K562 (cell line): ENCODE measurements around the gene IRF2. TPM values are rescaled to one million over a fixed set of nuclear protein-coding genes. Genes with fewer than 3 reads are reported as not detected.

Source experiments
- ATAC-seq: fragments of 200-7000 bp; cut with Tn5 transposase; 3 replicates; pipeline ENCODE4 v1.9.1; 2020; ENCODE audit warnings: moderate library complexity
- BruUV-seq: library from RNA; stranded (reverse); fragments of 400-500 nt; replicated peaks from 2 replicates; lab custom pipeline; 2021; lab: Mats Ljungman, UMichigan
- CTCF ChIA-PET: fragments of 300-600 bp; formaldehyde crosslinking; extraction: SDS; loops from one replicate; lab custom pipeline; 2021; ENCODE audit warnings: low intra/inter-chr PET ratio; lab: Yijun Ruan, JAX
- POLR2A ChIA-PET: fragments of 300-600, 350-650 bp; sonication (Branson Sonifier 250); formaldehyde crosslinking; extraction: SDS; loops from one replicate; lab custom pipeline; 2021; ENCODE audit warnings: antibody characterized with exemption, inconsistent platforms; lab: Yijun Ruan, JAX
- DNase-seq, 4 experiments: peaks; one replicate each; pipeline versions ENCODE4 v3.0.0 to v3.0.0-alpha.2; 2011 to 2018; ENCODE audit warnings: low spot score in 3 of 4, mixed read lengths in 3 of 4; ENCODE audit errors: extremely low read depth in 1 of 4
- FAIRE-seq: peaks from 2 replicates; lab custom pipeline; 2011; peaks lifted over from hg19 to GRCh38; lab: Jason Lieb, UNC
- H2AFZ ChIP-seq: 2 replicates; pipeline ENCODE4 v1.6.0; 2011; ENCODE audit warnings: low read depth, low read length, control low read depth, inconsistent platforms
- H3K27ac ChIP-seq: fragments of 200-600 bp; 3 replicates; pipeline ENCODE4 v1.8.0; 2011; ENCODE audit warnings: low read depth, mild to moderate bottlenecking, control low read depth, inconsistent platforms, low read length, moderate library complexity, mixed read lengths; ENCODE audit errors: extremely low read depth
- H3K27me3 ChIP-seq, 2 experiments: fragments of 300-600 bp in 1 of 2; 2 replicates in 1 of 2; 3 replicates in 1 of 2; pipeline versions ENCODE4 v1.6.0 to v1.8.0; 2011; ENCODE audit warnings: inconsistent platforms in 2 of 2, low read length in 2 of 2, mild to moderate bottlenecking in 1 of 2, mixed read lengths in 1 of 2, moderate library complexity in 1 of 2; ENCODE audit not compliant: control insufficient read depth in 2 of 2, insufficient read depth in 2 of 2
- H3K36me3 ChIP-seq: fragments of 300-600 bp; 3 replicates; pipeline ENCODE4 v1.8.0; 2011; ENCODE audit warnings: mild to moderate bottlenecking, low read length, inconsistent platforms; ENCODE audit not compliant: control insufficient read depth, insufficient read depth
- H3K4me1 ChIP-seq, 2 experiments: fragments of 200-600 bp in 1 of 2; replicated peaks in 1 of 2; 2 replicates in 1 of 2; 3 replicates in 1 of 2; pipeline versions ENCODE4 v1.5.1 to v1.8.0; 2011; ENCODE audit warnings: inconsistent platforms in 2 of 2, low read length in 2 of 2, mild to moderate bottlenecking in 1 of 2, mixed read lengths in 1 of 2, moderate library complexity in 1 of 2; ENCODE audit not compliant: control insufficient read depth in 2 of 2, insufficient read depth in 2 of 2
- H3K4me2 ChIP-seq: 2 replicates; pipeline ENCODE4 v1.6.1; 2011; ENCODE audit warnings: low read length, control low read depth, inconsistent platforms, mixed read lengths; ENCODE audit not compliant: insufficient read depth
- H3K4me3 ChIP-seq: fragments of 200-600 bp; sonication (generic), shearing (Covaris generic); 2 replicates; pipeline ENCODE4 v1.5.1; 2016; ENCODE audit warnings: control low read depth, inconsistent platforms
- H3K79me2 ChIP-seq: fragments of 200-600 bp; 3 replicates; pipeline ENCODE4 v1.8.0; 2011; ENCODE audit warnings: low read length, inconsistent platforms; ENCODE audit not compliant: control insufficient read depth, insufficient read depth
- H3K9ac ChIP-seq, 2 experiments: 2 replicates each; pipeline versions ENCODE4 v1.6.0 to v1.6.1; 2011; ENCODE audit warnings: low read depth in 2 of 2, low read length in 2 of 2, control low read depth in 1 of 2, inconsistent platforms in 1 of 2, mild to moderate bottlenecking in 1 of 2, mixed read lengths in 1 of 2; ENCODE audit not compliant: insufficient read depth in 1 of 2
- H3K9me1 ChIP-seq: one replicate; pipeline ENCODE4 v1.6.0; 2011; ENCODE audit warnings: inconsistent platforms, mild to moderate bottlenecking, low read length, moderate library complexity; ENCODE audit not compliant: control insufficient read depth, insufficient read depth
- H3K9me3 ChIP-seq: replicated peaks from 2 replicates; pipeline ENCODE4 v1.5.1; 2011; ENCODE audit warnings: low read depth, low read length, inconsistent platforms; ENCODE audit not compliant: control insufficient read depth, insufficient read depth
- H4K20me1 ChIP-seq: replicated peaks from 2 replicates; pipeline ENCODE4 v1.6.1; 2011; ENCODE audit warnings: low read length, inconsistent platforms, mixed read lengths; ENCODE audit not compliant: control insufficient read depth, insufficient read depth
- ATF2 ChIP-seq: sonication (generic); formaldehyde crosslinking; IDR thresholded peaks from 2 replicates; pipeline ENCODE4 v1.8.1; 2022; ENCODE audit warnings: missing genetic modification reagents
- CCAR2 ChIP-seq: fragments of 200-400 bp; formaldehyde crosslinking; IDR thresholded peaks from 2 replicates; pipeline ENCODE4 v1.6.1; 2017; ENCODE audit warnings: mild to moderate bottlenecking, low read depth, low read length
- ELF1 ChIP-seq: fragments of 200-800 bp; sonication (Bioruptor generic); IDR thresholded peaks from 2 replicates; pipeline ENCODE4 v1.6.1; 2016; ENCODE audit warnings: missing genetic modification characterization, missing compliant biosample characterization
- FIP1L1 ChIP-seq: fragments of 200-400 bp; formaldehyde crosslinking; IDR thresholded peaks from 2 replicates; pipeline ENCODE4 v1.6.1; 2018; ENCODE audit warnings: mild to moderate bottlenecking, low read depth, low read length; ENCODE audit not compliant: poor library complexity, severe bottlenecking
- JUND ChIP-seq, 2 experiments: IDR thresholded peaks; 2 replicates in 1 of 2; 3 replicates in 1 of 2; pipeline ENCODE4 v1.6.1; 2011; ENCODE audit warnings: borderline replicate concordance in 2 of 2, low read depth in 2 of 2, low read length in 2 of 2, improper control_type of control experiment in 1 of 2, missing biosample characterization in 1 of 2, missing genetic modification characterization in 1 of 2, missing genetic modification reagents in 1 of 2
- NFRKB ChIP-seq: fragments of 450-650 bp; IDR thresholded peaks from 2 replicates; pipeline ENCODE4 v1.6.1; 2016; ENCODE audit warnings: low read depth
- NR3C1 ChIP-seq: sonication (generic); formaldehyde crosslinking; IDR thresholded peaks from 2 replicates; pipeline ENCODE4 v1.8.1; 2022; ENCODE audit warnings: missing genetic modification reagents
- SMARCC2 ChIP-seq: fragments of 450-650 bp; IDR thresholded peaks from 2 replicates; pipeline ENCODE4 v1.6.1; 2017; ENCODE audit warnings: antibody characterized with exemption, moderate library complexity, mild to moderate bottlenecking, low read depth
- ZNF232 ChIP-seq: sonication (generic); formaldehyde crosslinking; IDR thresholded peaks from 2 replicates; pipeline ENCODE4 v1.8.0; 2022; ENCODE audit warnings: mild to moderate bottlenecking, missing genetic modification reagents
- ZNF316 ChIP-seq: fragments of 450-650 bp; IDR thresholded peaks from 2 replicates; pipeline ENCODE4 v1.6.1; 2016
- ZNF318 ChIP-seq, 2 experiments: fragments of 450-650 bp; IDR thresholded peaks; 2 replicates each; pipeline ENCODE4 v1.6.1; 2016; ENCODE audit warnings: mild to moderate bottlenecking in 2 of 2, borderline replicate concordance in 1 of 2, low read depth in 1 of 2, moderate library complexity in 1 of 2
- ZNF764 ChIP-seq: fragments of 250-450 bp; sonication (Bioruptor Pico); IDR thresholded peaks from 2 replicates; pipeline ENCODE4 v1.4.0; 2020; ENCODE audit warnings: low read depth, mild to moderate bottlenecking, moderate library complexity
- WGBS: fragments of 100-300 bp; shearing (Covaris generic); methylation state at CpG from one replicate; pipeline ENCODE4 v1.1.6; 2016; ENCODE audit warnings: low coverage, mixed read lengths; ENCODE audit not compliant: insufficient coverage; ENCODE audit errors: missing lambda C conversion rate; 5-methylcytosine and 5-hydroxymethylcytosine counted together
- in situ Hi-C: fragments of 300-500 bp; cut with MboI; formaldehyde crosslinking; loops from 4 replicates; pipeline ENCODE4 v1.15.0; 2018; ENCODE audit warnings: inconsistent platforms, mixed read lengths
- intact Hi-C: fragments of 100-400 bp; cut with micrococcal nuclease; formaldehyde crosslinking; loops from 2 replicates; pipeline ENCODE4 v1.14.2; 2022
- polyA plus RNA-seq, 8 experiments: library from polyadenylated mRNA; depleted of rRNA in 4 of 8; stranded (reverse) in 5 of 8; unstranded in 3 of 8; fragments of >200 nt; fragmentation: Nextera tagmentation in 2 of 8; fragmentation: Illumina TruSeq in 1 of 8; extraction: Ambion mirVana in 2 of 8; extraction: Trizol in 1 of 8; gene quantifications; 2 replicates each; pipeline versions ENCODE4 v1.2.1 to v1.2.3, GENCODE V29; 2011 to 2014; ENCODE audit warnings: inconsistent platforms in 1 of 8, missing spikeins in 1 of 8
- total RNA-seq, 7 experiments: library from RNA; depleted of rRNA in 6 of 7; stranded (reverse); fragments of >200 nt in 6 of 7; fragmentation: Illumina TruSeq in 2 of 7; extraction: Trizol in 2 of 7; gene quantifications; 2 replicates each; pipeline versions ENCODE4 v1.2.1 to v1.2.3, GENCODE V29; 2011 to 2021; ENCODE audit warnings: low replicate concordance in 1 of 7

Gene IRF2
- total and polyA plus RNA-seq, 9 of the 15 experiments (the other 6 are each of a cell fraction or from before 2014, with no cell fraction given), result 7.1 to 17.1 (median 11.3) TPM

- Histone ChIP-seq H3K9me3 (no peaks in the 10 kb centered on the region), H3K4me2 (no peak overlapping the region), H3K4me1 (peaks cover 13 to 29% of the 10 kb centered on the region in 2 experiments), H3K27ac (no peak overlapping the region), H3K36me3 (no peaks in the 10 kb centered on the region), H2AFZ (no peak overlapping the region), H3K4me3 (no peak overlapping the region), H3K27me3 (no peaks in the 10 kb centered on the region), H3K9ac (no peak overlapping the region), H3K79me2 (no peaks in the 10 kb centered on the region), H3K9me1 (no peaks in the 10 kb centered on the region), H4K20me1 (no peaks in the 10 kb centered on the region)
- ChIA-PET POLR2A (no interaction called here), CTCF (no interaction called here)
- WGBS, result 63% methylated on average over 19 of the region's 19 CpGs
- ATAC-seq (no peak), DNase-seq (no peak), FAIRE-seq (no peak)
- intact Hi-C loops, result no loop called here
- no TSS peak for BruUV-seq
- in situ Hi-C loops, result no loop called here
- no peak for TF ChIP-seq SMARCC2
- TF ChIP-seq ZNF318 (IDR thresholded peaks at IDR 0.05; ENCODE audit: borderline replicate concordance in 1 of 2, low read depth in 1 of 2), result no peak
- TF ChIP-seq FIP1L1, result no peak
- no peak for TF ChIP-seq CCAR2
- TF ChIP-seq NR3C1 (CRISPR knock-in tag), result no peak
- no peak for TF ChIP-seq ZNF232 (CRISPR knock-in tag)
- TF ChIP-seq ELF1, result no peak
- no peak for TF ChIP-seq NFRKB
- no peak for TF ChIP-seq ATF2 (CRISPR knock-in tag)
- no peak for TF ChIP-seq JUND (IDR thresholded peaks at IDR 0.05; ENCODE audit: borderline replicate concordance, low read depth, low read length)
- no peak for TF ChIP-seq JUND (tag; IDR thresholded peaks at IDR 0.05; ENCODE audit: borderline replicate concordance, low read depth, low read length)
- TF ChIP-seq ZNF316, result no peak
- TF ChIP-seq ZNF764 (CRISPR knock-in tag), result no peak
These were observed 122.5 kb downstream of the IRF2 start for GRCh38 chr4:184351560-184352451.
